GM19043 (cell line): ENCODE results near the gene SLC25A29.
"Not testable (repeated sequence)": the region's sequence is repeated elsewhere in the genome, so short reads cannot be mapped to it uniquely, and the experiment has no call there.

ENCODE experiments used
- ATAC-seq: cut with Tn5 transposase; IDR thresholded peaks from one replicate; pipeline ENCODE4 v1.9.1; 2021; ENCODE audit warnings: low read depth; ENCODE audit not compliant: unreplicated experiment

The SLC25A29 gene

GRCh38 chr14:100294963-100295330 is 11.3 kb downstream of the SLC25A29 start:
- ATAC-seq: no peak

GRCh38 chr14:100294213-100294962 is 11.9 kb downstream of the SLC25A29 start:
- no peak for ATAC-seq

GRCh38 chr14:100293497-100294212 is 12.6 kb downstream of the SLC25A29 start:
- no peak for ATAC-seq

- no peak for ATAC-seq
Measured at GRCh38 chr14:100292776-100293461, 13.3 kb downstream of the SLC25A29 start.

- no peak for ATAC-seq
Measured at GRCh38 chr14:100292301-100292775, 13.9 kb downstream of the SLC25A29 start.

GRCh38 chr14:100291305-100292075 is 14.8 kb downstream of the SLC25A29 start:
- no peak for ATAC-seq

GRCh38 chr14:100290607-100291304 is 15.5 kb downstream of the SLC25A29 start:
- no peak for ATAC-seq

- ATAC-seq: no peak
Measured at GRCh38 chr14:100289916-100290606, 16.2 kb downstream of the SLC25A29 start.

GRCh38 chr14:100288382-100289185 is 17.7 kb downstream of the SLC25A29 start:
- ATAC-seq: no peak

- not testable (repeated sequence) for ATAC-seq
Measured at GRCh38 chr14:100287998-100288295, 18.3 kb downstream of the SLC25A29 start.

- no peak for ATAC-seq
Measured at GRCh38 chr14:100287202-100287997, 18.8 kb downstream of the SLC25A29 start.

GRCh38 chr14:100286484-100287191 is 19.6 kb downstream of the SLC25A29 start:
- ATAC-seq: no peak

GRCh38 chr14:100285913-100286400 is 20.3 kb downstream of the SLC25A29 start:
- ATAC-seq: no peak

GRCh38 chr14:100285021-100285912 is 21.0 kb downstream of the SLC25A29 start:
- ATAC-seq: peak; percentile 72

- ATAC-seq: no peak
Measured at GRCh38 chr14:100283984-100284881, 22.0 kb downstream of the SLC25A29 start.
